CD4-positive, alpha-beta T cell (primary cell): Measurements from ENCODE around the gene TNF. TPM values are rescaled to one million over a fixed set of nuclear protein-coding genes. Genes with fewer than 3 reads are reported as not detected.
A peak's percentile ranks its signal among the peaks of the same experiment; 100 is the strongest.
"Not testable (repeated sequence)": the region's sequence is repeated elsewhere in the genome, so short reads cannot be mapped to it uniquely, and the experiment has no call there.

ENCODE experiments used
- ATAC-seq: fragments of 200-7000 bp; cut with Tn5 transposase; one replicate; pipeline ENCODE4 v1.10.0; 2022; ENCODE audit warnings: mild to moderate bottlenecking; ENCODE audit not compliant: poor library complexity
- CTCF ChIA-PET: fragments of 350-600 bp; sonication (Branson Sonifier 250); formaldehyde crosslinking; loops from one replicate; lab custom pipeline; 2021; ENCODE audit warnings: antibody characterized with exemption, inconsistent platforms; lab: Charles Lee
- POLR2A ChIA-PET: fragments of 350-600 bp; sonication (Branson Sonifier 250); formaldehyde crosslinking; loops from one replicate; lab custom pipeline; 2021; ENCODE audit warnings: antibody characterized with exemption, inconsistent platforms; lab: Charles Lee
- DNase-seq, 14 experiments: peaks; one replicate each; pipeline ENCODE4 v3.0.0-alpha.2; 2013 to 2020; ENCODE audit warnings: mixed read lengths in 2 of 14
- H3K27ac ChIP-seq, 2 donors: one replicate each; pipeline versions ENCODE4 v1.5.1 to v1.7.0; 2013; ENCODE audit warnings: low read length in 2 of 2, low read depth in 1 of 2, mild to moderate bottlenecking in 1 of 2
- H3K27me3 ChIP-seq, 2 experiments: 1 replicate in 1 of 2; 2 replicates in 1 of 2; pipeline versions ENCODE4 v1.6.1 to v1.7.0; 2013; ENCODE audit warnings: low read length in 2 of 2, control low read depth in 1 of 2, mild to moderate bottlenecking in 1 of 2, moderate library complexity in 1 of 2; ENCODE audit not compliant: insufficient read depth in 2 of 2, control insufficient read depth in 1 of 2
- H3K36me3 ChIP-seq: one replicate; pipeline ENCODE4 v1.6.1; 2013; ENCODE audit warnings: low read length, control low read depth; ENCODE audit not compliant: insufficient read depth
- H3K4me1 ChIP-seq: one replicate; pipeline ENCODE4 v1.6.1; 2013; ENCODE audit warnings: low read length, control low read depth; ENCODE audit not compliant: insufficient read depth
- H3K4me3 ChIP-seq: one replicate; pipeline ENCODE4 v1.5.1; 2013; ENCODE audit warnings: mild to moderate bottlenecking, low read length, moderate library complexity
- H3K9me3 ChIP-seq, 2 experiments: 1 replicate in 1 of 2; 2 replicates in 1 of 2; pipeline versions ENCODE4 v1.6.1 to v1.7.0; 2013; ENCODE audit warnings: low read length in 2 of 2, mild to moderate bottlenecking in 2 of 2, control low read depth in 1 of 2, moderate library complexity in 1 of 2; ENCODE audit not compliant: control insufficient read depth in 1 of 2, insufficient read depth in 1 of 2
- H3K27ac Mint-ChIP-seq: one replicate; pipeline ENCODE4 v1.8.0; 2020; ENCODE audit warnings: mixed read lengths
- H3K27me3 Mint-ChIP-seq: one replicate; pipeline ENCODE4 v1.8.0; 2021; ENCODE audit warnings: mixed read lengths
- H3K36me3 Mint-ChIP-seq: one replicate; pipeline ENCODE4 v1.8.0; 2021; ENCODE audit warnings: low read depth, mixed read lengths
- H3K4me1 Mint-ChIP-seq: one replicate; pipeline ENCODE4 v1.8.0; 2021; ENCODE audit warnings: low read depth, mixed read lengths
- H3K4me3 Mint-ChIP-seq: one replicate; pipeline ENCODE4 v1.8.0; 2020; ENCODE audit warnings: mild to moderate bottlenecking, mixed read lengths
- H3K9me3 Mint-ChIP-seq: one replicate; pipeline ENCODE4 v1.8.0; 2020; ENCODE audit warnings: mixed read lengths
- CTCF ChIP-seq: fragments of 200-600 bp; IDR thresholded peaks from one replicate; pipeline ENCODE4 v1.8.0; 2022; ENCODE audit warnings: antibody characterized with exemption, mild to moderate bottlenecking
- intact Hi-C, 2 experiments: fragments of 100-400 bp; cut with DNase I in 1 of 2; cut with micrococcal nuclease in 1 of 2; formaldehyde crosslinking; loops; one replicate each; pipeline versions ENCODE4 v1.15.1 to v1.9.0; 2023 to 2025; cut with DNase I, micrococcal nuclease
- total RNA-seq, 174 experiments: library from RNA in 2 of 174; stranded (reverse) in 2 of 174; gene quantifications; one replicate each; pipeline ENCODE4 v1.2.3 and lab custom pipeline; 2021 to 2026

TNF gene
- total RNA-seq, 2 experiments from 2014 or later: 33.1 to 34.2 TPM

GRCh38 chr6:31587791-31588777 lies 12.7 kb downstream of the TNF start:
- no peak for TF ChIP-seq CTCF
- Histone ChIP-seq H3K27ac (peak overlapping the region; percentile 75 to 95), H3K4me1 (peaks cover 81% of the 10 kb centered on the region), H3K4me3 (peak overlapping the region; percentile 32), H3K9me3 (no peaks in the 10 kb centered on the region), H3K36me3 (no peaks in the 10 kb centered on the region), H3K27me3 (no peaks in the 10 kb centered on the region)
- Mint-ChIP-seq H3K4me3 (peak overlapping the region; percentile 15), H3K4me1 (peaks cover 75% of the 10 kb centered on the region), H3K27ac (peak overlapping the region; percentile 85), H3K9me3 (no peaks in the 10 kb centered on the region), H3K36me3 (no peaks in the 10 kb centered on the region), H3K27me3 (no peaks in the 10 kb centered on the region)
- CTCF ChIA-PET: interaction anchor here (1.1 to 16.9 kb wide), 3 partner anchors 8 to 37 kb away, joined by 3 to 353 read pairs (median 20); partner anchors contain the start of gene NCR3
- DNase-seq: no peak
- POLR2A ChIA-PET: interaction anchor here (1.0 to 34.9 kb wide), 5 partner anchors 2 to 46 kb away, joined by 4 to 1160 read pairs (median 220); partner anchors contain the start of genes ATP6V1G2, DDX39B, LST1 and LTA
- no peak for ATAC-seq
- intact Hi-C loops: loop anchor here in 1 of 2 experiments (10.0 kb wide), 1 partner anchor 247 kb away; no protein-coding TSS in a partner anchor

- Mint-ChIP-seq H3K27ac (peak overlapping the region; percentile 85), H3K27me3 (no peaks in the 10 kb centered on the region), H3K4me3 (peak overlapping the region; percentile 23), H3K9me3 (no peaks in the 10 kb centered on the region), H3K4me1 (peaks cover 74% of the 10 kb centered on the region), H3K36me3 (no peaks in the 10 kb centered on the region)
- intact Hi-C loops: loop anchor here in 1 of 2 experiments (10.0 kb wide), 1 partner anchor 246 kb away; no protein-coding TSS in a partner anchor
- no peak for ATAC-seq
- no peak for DNase-seq
- no peaks in the 10 kb centered on the region for H3K9me3 ChIP-seq
- no peaks in the 10 kb centered on the region for H3K27me3 ChIP-seq
- H3K4me1 ChIP-seq: peaks cover 81% of the 10 kb centered on the region
- H3K27ac ChIP-seq: no peak overlapping the region
- ChIA-PET CTCF (interaction anchor here (1.1 to 16.9 kb wide), 3 partner anchors 7 to 38 kb away, joined by 3 to 353 read pairs (median 10); partner anchors contain the start of gene NCR3), POLR2A (interaction anchor here (0.6 to 29.8 kb wide), 4 partner anchors 9 to 47 kb away, joined by 3 to 1160 read pairs (median 112); partner anchors contain the start of genes ATP6V1G2, DDX39B, LST1 and LTA)
- H3K36me3 ChIP-seq: no peaks in the 10 kb centered on the region
- H3K4me3 ChIP-seq: no peak overlapping the region
- TF ChIP-seq CTCF: no peak
Observed at GRCh38 chr6:31588871-31589650, 13.7 kb downstream of the TNF start.

- H3K27me3 Mint-ChIP-seq, H3K9me3 ChIP-seq, intact Hi-C loops, H3K4me3 Mint-ChIP-seq, H3K27ac ChIP-seq, ATAC-seq, H3K27me3 ChIP-seq, H3K4me3 ChIP-seq, DNase-seq, H3K36me3 ChIP-seq, H3K36me3 Mint-ChIP-seq, H3K9me3 Mint-ChIP-seq: not testable (repeated sequence)
- Mint-ChIP-seq H3K27ac (peak overlapping the region; percentile 64), H3K4me1 (peaks cover 58% of the 10 kb centered on the region)
- peaks cover 75% of the 10 kb centered on the region for H3K4me1 ChIP-seq
- POLR2A ChIA-PET: interaction anchor here (1.5 to 29.8 kb wide), 2 partner anchors 20 to 39 kb away, joined by 3 to 1160 read pairs; partner anchors contain the start of genes LST1, LTA, LTB and TNF
- CTCF ChIA-PET: interaction anchor here (1.2 to 2.9 kb wide), 2 partner anchors 10 to 39 kb away, joined by 3 to 10 read pairs; no protein-coding TSS in a partner anchor
Observed at GRCh38 chr6:31590691-31591090, 15.3 kb downstream of the TNF start.
